ENCODE measurements around the gene CERKL. TPM values are rescaled to one million over a fixed set of nuclear protein-coding genes. Genes with fewer than 3 reads are reported as not detected.

Gene CERKL
- total RNA-seq, 4 donors from 2014 or later = not detected

- no peak for TF ChIP-seq CTCF (IDR thresholded peaks at IDR 0.05)
- TF ChIP-seq POLR2A (IDR thresholded peaks at IDR 0.05) = no peak
- TF ChIP-seq EP300 (IDR thresholded peaks at IDR 0.05) = no peak
- TF ChIP-seq POLR2AphosphoS5 (IDR thresholded peaks at IDR 0.05) = no peak
- Histone ChIP-seq H3K27me3 (no peaks in the 10 kb centered on the region), H3K36me3 (no peaks in the 10 kb centered on the region), H3K9me3 (no peaks in the 10 kb centered on the region), H3K4me1 (no peaks in the 10 kb centered on the region), H3K4me3 (no peak overlapping the region), H3K27ac (no peak overlapping the region)
- DNase-seq (ENCODE audit: low spot score in 2 of 2) = no peak
- WGBS = 80% methylated on average over 7 of the region's 7 CpGs
Observed at GRCh38 chr2:181575024-181575649, 81.8 kb downstream of the CERKL start.

- WGBS = 79% methylated on average over 7 of the region's 7 CpGs
- TF ChIP-seq CTCF (IDR thresholded peaks at IDR 0.05) (no peak), EP300 (IDR thresholded peaks at IDR 0.05) (no peak), POLR2AphosphoS5 (IDR thresholded peaks at IDR 0.05) (no peak), POLR2A (IDR thresholded peaks at IDR 0.05) (no peak)
Observed at GRCh38 chr2:181574321-181574720, 82.6 kb downstream of the CERKL start.

GRCh38 chr2:181573140-181573736 is 83.7 kb downstream of the CERKL start:
- TF ChIP-seq POLR2AphosphoS5 (IDR thresholded peaks at IDR 0.05) = no peak
- TF ChIP-seq CTCF (IDR thresholded peaks at IDR 0.05) = peak in 1 of 2 donors; percentile 11
- Histone ChIP-seq H3K4me1 (no peaks in the 10 kb centered on the region), H3K36me3 (no peaks in the 10 kb centered on the region), H3K27ac (no peak overlapping the region), H3K4me3 (no peak overlapping the region), H3K9me3 (no peaks in the 10 kb centered on the region), H3K27me3 (no peaks in the 10 kb centered on the region)
- no peak for DNase-seq (ENCODE audit: low spot score in 2 of 2)
- 44% methylated on average over 4 of the region's 4 CpGs for WGBS

More at GRCh38 chr2:181574321-181574720, 82.6 kb downstream of the CERKL start:
- no peaks in the 10 kb centered on the region for H3K4me1 ChIP-seq
- no peaks in the 10 kb centered on the region for H3K9me3 ChIP-seq
- DNase-seq (ENCODE audit: low spot score in 2 of 2) = no peak
- H3K27me3 ChIP-seq = no peaks in the 10 kb centered on the region
- no peaks in the 10 kb centered on the region for H3K36me3 ChIP-seq
- H3K4me3 ChIP-seq = no peak overlapping the region
- no peak overlapping the region for H3K27ac ChIP-seq

- Histone ChIP-seq H3K9me3 (no peaks in the 10 kb centered on the region), H3K4me3 (no peak overlapping the region), H3K4me1 (no peaks in the 10 kb centered on the region), H3K27ac (no peak overlapping the region), H3K27me3 (no peaks in the 10 kb centered on the region), H3K36me3 (no peaks in the 10 kb centered on the region)
- 79% methylated on average over 4 of the region's 4 CpGs for WGBS
- TF ChIP-seq POLR2A (IDR thresholded peaks at IDR 0.05) (no peak), EP300 (IDR thresholded peaks at IDR 0.05) (no peak), CTCF (IDR thresholded peaks at IDR 0.05) (no peak), POLR2AphosphoS5 (IDR thresholded peaks at IDR 0.05) (no peak)
- DNase-seq (ENCODE audit: low spot score in 2 of 2) = no peak
Observed at GRCh38 chr2:181570833-181571661, 85.9 kb downstream of the CERKL start.

GRCh38 chr2:181570059-181570458 is 86.8 kb downstream of the CERKL start:
- TF ChIP-seq EP300 (IDR thresholded peaks at IDR 0.05) (no peak), POLR2AphosphoS5 (IDR thresholded peaks at IDR 0.05) (no peak), CTCF (IDR thresholded peaks at IDR 0.05) (no peak), POLR2A (IDR thresholded peaks at IDR 0.05) (no peak)
- Histone ChIP-seq H3K27ac (no peak overlapping the region), H3K36me3 (no peaks in the 10 kb centered on the region), H3K9me3 (no peaks in the 10 kb centered on the region), H3K4me3 (no peak overlapping the region), H3K4me1 (no peaks in the 10 kb centered on the region), H3K27me3 (no peaks in the 10 kb centered on the region)
- no peak for DNase-seq (ENCODE audit: low spot score in 2 of 2)
- WGBS = 89% methylated on average over 2 of the region's 2 CpGs
